DND-41 (cell line): Measurements from ENCODE around the gene HDAC4.

Experiments used
- ATAC-seq: fragments of 200-7000 bp; cut with Tn5 transposase; 3 replicates; pipeline ENCODE4 v1.9.1; 2021; ENCODE audit warnings: low read depth; ENCODE audit not compliant: insufficient read depth
- DNase-seq: peaks from one replicate; pipeline ENCODE4 v3.0.0-alpha.2; 2020
- H2AFZ ChIP-seq: 2 replicates; pipeline ENCODE4 v1.6.0; 2012; ENCODE audit warnings: low read depth, low read length
- H3K27ac ChIP-seq: 2 replicates; pipeline ENCODE4 v1.5.1; 2012; ENCODE audit warnings: low read length, inconsistent platforms
- H3K27me3 ChIP-seq: fragments of 200-600 bp; sonication (generic); 2 replicates; pipeline ENCODE4 v1.6.0; 2012; ENCODE audit warnings: low read length, mild to moderate bottlenecking, inconsistent platforms; ENCODE audit not compliant: insufficient read depth, poor library complexity
- H3K36me3 ChIP-seq: 2 replicates; pipeline ENCODE4 v1.5.1; 2012; ENCODE audit warnings: low read length, inconsistent platforms; ENCODE audit not compliant: insufficient read depth
- H3K4me1 ChIP-seq: 2 replicates; pipeline ENCODE4 v1.5.1; 2012; ENCODE audit warnings: mild to moderate bottlenecking, low read length; ENCODE audit not compliant: insufficient read depth
- H3K4me2 ChIP-seq: 2 replicates; pipeline ENCODE4 v1.6.0; 2012; ENCODE audit warnings: mild to moderate bottlenecking, moderate library complexity, low read length, inconsistent platforms; ENCODE audit not compliant: insufficient read depth
- H3K4me3 ChIP-seq, 2 experiments: fragments of 200-600 bp in 1 of 2; shearing (Covaris generic) in 1 of 2; 2 replicates each; pipeline ENCODE4 v1.5.1; 2012 to 2016; ENCODE audit warnings: inconsistent platforms in 2 of 2, low read length in 2 of 2, mild to moderate bottlenecking in 2 of 2, low read depth in 1 of 2, moderate library complexity in 1 of 2
- H3K79me2 ChIP-seq: 2 replicates; pipeline ENCODE4 v1.6.0; 2012; ENCODE audit warnings: low read length, inconsistent platforms; ENCODE audit not compliant: insufficient read depth
- H3K9ac ChIP-seq: 2 replicates; pipeline ENCODE4 v1.6.0; 2012; ENCODE audit warnings: low read depth, mild to moderate bottlenecking, inconsistent platforms, low read length, moderate library complexity
- H3K9me3 ChIP-seq: 2 replicates; pipeline ENCODE4 v1.5.1; 2012; ENCODE audit warnings: low read length, moderate library complexity, mild to moderate bottlenecking, inconsistent platforms; ENCODE audit not compliant: insufficient read depth, severe bottlenecking
- H4K20me1 ChIP-seq: 2 replicates; pipeline ENCODE4 v1.6.0; 2012; ENCODE audit warnings: low read length; ENCODE audit not compliant: insufficient read depth
- CTCF ChIP-seq: IDR thresholded peaks from 2 replicates; pipeline ENCODE4 v1.5.1; 2012; ENCODE audit warnings: borderline replicate concordance, low read length, moderate library complexity, mild to moderate bottlenecking; ENCODE audit not compliant: poor library complexity, severe bottlenecking; ENCODE audit errors: extremely low read depth
- EZH2 ChIP-seq: IDR thresholded peaks from 3 replicates; pipeline ENCODE4 v1.6.1; 2012; ENCODE audit warnings: borderline replicate concordance, low read depth, mild to moderate bottlenecking, moderate library complexity, low read length, inconsistent platforms; ENCODE audit not compliant: severe bottlenecking

The HDAC4 gene

DNA sequence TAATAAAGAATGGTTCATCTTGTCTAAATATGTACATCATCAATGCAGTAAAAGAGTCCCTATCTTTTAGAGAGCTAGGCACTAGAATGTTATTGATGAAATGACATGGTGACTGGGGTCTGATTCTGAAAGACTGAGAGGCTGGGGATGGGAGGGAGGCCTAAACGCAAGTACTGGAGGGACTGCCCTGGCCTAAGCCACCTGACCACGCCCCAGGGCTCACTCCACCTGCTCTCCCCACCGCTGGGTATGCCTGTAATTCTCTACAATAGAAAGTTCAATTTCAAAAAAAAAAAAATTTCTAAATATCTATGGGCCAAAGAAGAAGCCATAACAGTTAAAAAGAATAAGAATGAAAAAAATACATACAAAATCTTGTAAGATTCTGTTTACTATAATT lies 194.0 kb downstream of the HDAC4 start:
- no peak for TF ChIP-seq CTCF
- TF ChIP-seq EZH2, result no peak
- no peak overlapping the region for H3K27ac ChIP-seq
- H3K9me3 ChIP-seq, result no peaks in the 10 kb centered on the region
- no peak for ATAC-seq
- DNase-seq, result no peak
- no peak overlapping the region for H3K4me3 ChIP-seq
- H3K79me2 ChIP-seq, result peaks cover 100% of the 10 kb centered on the region
- H3K27me3 ChIP-seq, result no peaks in the 10 kb centered on the region
- H3K4me1 ChIP-seq, result no peaks in the 10 kb centered on the region
- H2AFZ ChIP-seq, result no peak overlapping the region
- peaks cover 67% of the 10 kb centered on the region for H3K36me3 ChIP-seq
- H4K20me1 ChIP-seq, result peaks cover 97% of the 10 kb centered on the region
- H3K9ac ChIP-seq, result no peak overlapping the region
- no peak overlapping the region for H3K4me2 ChIP-seq

GRCh38 chr2:239206042-239206441 lies 194.8 kb downstream of the HDAC4 start:
- Histone ChIP-seq H3K36me3 (peaks cover 68% of the 10 kb centered on the region), H3K4me3 (no peak overlapping the region), H3K9me3 (no peaks in the 10 kb centered on the region), H3K9ac (no peak overlapping the region), H3K27ac (no peak overlapping the region), H3K4me2 (no peak overlapping the region), H2AFZ (no peak overlapping the region), H4K20me1 (peaks cover 97% of the 10 kb centered on the region), H3K79me2 (peaks cover 100% of the 10 kb centered on the region), H3K27me3 (no peaks in the 10 kb centered on the region), H3K4me1 (no peaks in the 10 kb centered on the region)
- ATAC-seq (no peak), DNase-seq (no peak)
- TF ChIP-seq CTCF, result no peak
- no peak for TF ChIP-seq EZH2

DNA sequence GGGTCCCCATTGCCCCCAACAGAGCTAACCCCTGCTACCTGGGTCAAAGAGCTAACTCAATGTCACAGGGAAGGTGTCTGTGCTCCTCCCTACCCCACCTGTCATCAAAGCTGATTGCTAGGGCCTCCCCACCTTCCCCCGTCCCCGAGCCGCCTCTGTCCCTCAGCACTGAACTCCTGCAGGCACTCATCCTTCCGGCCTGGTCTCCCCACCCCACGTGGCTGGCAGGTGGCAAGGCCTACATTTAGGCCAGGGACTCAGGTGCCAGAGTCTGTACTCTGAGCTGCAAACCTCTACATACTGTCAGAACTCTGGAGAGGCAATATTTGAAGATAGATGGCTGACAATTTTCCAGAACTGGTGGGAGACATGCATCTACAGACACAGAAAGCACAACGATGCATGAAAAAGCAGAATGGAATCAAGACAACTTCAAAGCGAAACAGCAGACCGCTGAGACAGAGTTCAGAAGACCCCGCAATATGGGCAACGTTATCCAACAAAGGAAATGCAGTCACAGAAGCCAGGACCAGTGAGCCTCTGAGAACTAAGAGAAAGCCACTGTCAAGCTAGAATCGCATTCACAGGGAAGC lies 195.8 kb downstream of the HDAC4 start:
- Histone ChIP-seq H3K4me2 (no peak overlapping the region), H3K9me3 (no peaks in the 10 kb centered on the region), H3K4me3 (no peak overlapping the region), H2AFZ (no peak overlapping the region), H3K79me2 (peaks cover 100% of the 10 kb centered on the region), H3K27ac (no peak overlapping the region), H3K36me3 (peaks cover 72% of the 10 kb centered on the region), H4K20me1 (peaks cover 97% of the 10 kb centered on the region), H3K9ac (no peak overlapping the region), H3K27me3 (no peaks in the 10 kb centered on the region), H3K4me1 (no peaks in the 10 kb centered on the region)
- ATAC-seq (no peak), DNase-seq (no peak)
- TF ChIP-seq CTCF (no peak), EZH2 (no peak)
